AG09309 (cell line): ENCODE data around the gene SCTR.

Experiments
- DNase-seq: peaks from one replicate; pipeline ENCODE4 v3.0.0-alpha.2; 2010; ENCODE audit warnings: low read depth
- H3K4me3 ChIP-seq: 2 replicates; pipeline ENCODE4 v1.5.1; 2011; ENCODE audit warnings: mild to moderate bottlenecking, low read depth, low read length, moderate library complexity; ENCODE audit not compliant: control insufficient read depth
- CTCF ChIP-seq: IDR thresholded peaks from 2 replicates; pipeline ENCODE4 v1.5.1; 2011; ENCODE audit warnings: mild to moderate bottlenecking, low read depth, low read length, inconsistent platforms; ENCODE audit not compliant: insufficient read depth, control insufficient read depth; ENCODE audit errors: missing control alignments

Gene SCTR

DNA sequence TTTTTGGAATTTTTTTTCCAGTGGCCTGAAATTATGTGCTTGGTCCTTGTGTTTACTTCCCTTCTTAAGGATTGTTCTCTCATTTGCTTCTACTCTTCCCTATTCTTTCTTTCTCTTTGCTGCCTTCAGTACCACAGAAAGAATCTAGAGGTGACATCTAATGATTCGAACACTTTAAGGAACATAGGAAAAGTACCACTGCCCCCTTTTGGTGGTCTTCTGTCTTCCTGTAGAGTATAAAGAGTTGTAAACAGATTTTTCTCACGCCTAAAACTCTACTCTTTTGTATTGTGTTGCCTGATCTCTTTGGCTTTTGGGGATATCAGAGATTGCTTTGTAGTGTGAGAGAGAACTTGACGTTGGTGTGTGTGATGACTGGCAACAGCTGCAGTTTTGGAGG is 7.0 kb upstream of the SCTR start:
- no peak for TF ChIP-seq CTCF
- no peak overlapping the region for H3K4me3 ChIP-seq
- no peak for DNase-seq

GRCh38 chr2:119527999-119528398 is 3.7 kb upstream of the SCTR start:
- no peak for TF ChIP-seq CTCF
- no peak overlapping the region for H3K4me3 ChIP-seq
- DNase-seq = no peak

DNA sequence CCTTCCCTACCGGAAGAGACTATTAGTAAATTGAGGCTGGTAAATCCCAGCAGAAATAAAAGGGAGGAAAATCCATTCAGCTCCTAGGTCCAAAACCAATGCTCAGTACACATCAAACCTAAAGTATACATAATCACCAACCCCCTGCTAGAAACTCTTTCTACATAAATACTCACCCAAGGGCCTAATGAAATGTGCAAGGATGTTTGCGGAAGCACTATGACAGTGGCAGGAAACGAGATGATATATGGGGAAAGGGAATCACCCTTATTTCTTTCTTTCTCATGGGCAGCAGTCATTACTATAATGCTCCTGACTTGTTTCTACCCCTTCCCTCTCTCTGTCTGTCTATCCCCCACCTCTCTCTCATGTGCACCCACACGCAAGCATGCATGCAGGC is 1.3 kb upstream of the SCTR start:
- no peak for TF ChIP-seq CTCF
- no peak overlapping the region for H3K4me3 ChIP-seq
- no peak for DNase-seq

DNA sequence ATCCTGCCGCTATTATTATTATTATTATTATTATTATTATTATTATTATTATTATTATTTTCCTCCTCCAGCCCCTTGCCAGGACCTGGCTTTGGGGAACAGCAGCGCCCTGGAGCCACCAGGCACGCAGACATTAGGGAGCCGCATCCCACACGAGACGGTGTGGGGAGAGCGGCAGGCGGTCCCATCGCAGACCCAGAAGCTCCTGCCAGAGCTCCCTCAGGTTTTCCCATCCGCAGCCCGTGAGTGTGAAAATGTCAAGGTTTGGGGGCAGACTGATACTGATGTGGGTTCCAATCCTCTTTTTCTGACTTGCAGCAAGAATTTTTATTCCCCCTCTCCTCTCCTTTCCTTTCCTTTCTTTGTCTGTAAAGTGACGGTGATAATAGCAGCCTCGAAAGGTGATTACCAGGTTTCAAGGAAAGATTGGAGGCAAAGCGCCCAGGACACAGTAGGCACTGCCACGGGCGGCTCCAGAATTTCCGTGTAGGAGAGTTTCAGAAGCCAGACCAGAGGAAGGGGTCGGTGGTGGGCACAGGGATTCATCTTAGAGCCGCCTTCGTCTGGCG is 816 bp downstream of the SCTR start:
- no peak overlapping the region for H3K4me3 ChIP-seq
- TF ChIP-seq CTCF = no peak

GRCh38 chr2:119522671-119523070 is 1.6 kb downstream of the SCTR start:
- no peak for TF ChIP-seq CTCF
- no peak overlapping the region for H3K4me3 ChIP-seq
- DNase-seq = no peak

More for the DNA sequence above, 816 bp downstream of the SCTR start:
- DNase-seq = no peak

DNA sequence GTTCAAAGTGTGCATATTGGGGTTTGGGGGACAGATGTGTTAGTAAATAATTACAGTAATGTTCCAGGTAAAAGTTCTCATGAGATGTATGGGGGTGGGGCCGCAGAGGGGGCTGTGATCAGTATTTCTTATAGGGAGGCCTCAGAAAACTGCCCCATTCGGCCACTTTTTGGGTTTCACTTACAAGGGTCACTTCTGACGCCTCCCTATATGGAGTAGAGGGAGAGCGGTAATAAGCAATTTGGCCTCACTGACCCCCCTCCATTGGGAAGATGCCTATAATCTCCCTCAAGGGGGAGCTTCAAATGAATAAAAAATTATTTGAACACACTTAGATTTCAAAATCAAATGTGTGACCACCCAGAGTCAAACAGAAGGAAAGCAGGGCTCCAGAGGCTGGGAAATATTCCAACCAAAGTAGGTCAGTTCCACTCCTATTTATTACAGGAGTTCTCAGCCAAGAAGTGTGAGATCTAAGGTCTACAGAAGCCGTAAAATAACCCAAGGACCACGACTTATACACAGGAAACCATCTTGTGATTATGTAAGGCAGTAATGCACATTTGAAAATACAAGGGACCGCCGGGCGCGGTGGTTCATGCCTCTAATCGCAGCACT is 2.7 kb downstream of the SCTR start:
- no peak overlapping the region for H3K4me3 ChIP-seq
- no peak for TF ChIP-seq CTCF
- DNase-seq = no peak
